Activated CD8-positive, alpha-beta memory T cell treated with anti-CD3 and anti-CD28 coated beads, Interleukin-2, amount 50 U/mL, for 24 hours (primary cell): Measurements from ENCODE around the gene TECPR2.
"Not testable (repeated sequence)": the region's sequence is repeated elsewhere in the genome, so short reads cannot be mapped to it uniquely, and the experiment has no call there.

ENCODE experiments used
- DNase-seq: peaks from one replicate; pipeline ENCODE4 v3.0.0-alpha.2; 2020; ENCODE audit errors: extremely low read depth

Gene TECPR2

GRCh38 chr14:102528431-102529170 lies 165.9 kb downstream of the TECPR2 start:
- no peak for DNase-seq

GRCh38 chr14:102530828-102531478 lies 168.2 kb downstream of the TECPR2 start:
- DNase-seq: no peak

- no peak for DNase-seq
These were observed 169.5 kb downstream of the TECPR2 start for GRCh38 chr14:102532204-102532658.

GRCh38 chr14:102537981-102538601 lies 175.3 kb downstream of the TECPR2 start:
- DNase-seq: no peak

GRCh38 chr14:102538602-102539543 lies 176.1 kb downstream of the TECPR2 start:
- DNase-seq: no peak

- DNase-seq: no peak
These were observed 177.0 kb downstream of the TECPR2 start for GRCh38 chr14:102539544-102540314.

GRCh38 chr14:102540315-102541028 lies 177.7 kb downstream of the TECPR2 start:
- no peak for DNase-seq

GRCh38 chr14:102541029-102541491 lies 178.3 kb downstream of the TECPR2 start:
- DNase-seq: not testable (repeated sequence)

GRCh38 chr14:102541771-102542170 lies 179.0 kb downstream of the TECPR2 start:
- no peak for DNase-seq

- no peak for DNase-seq
These were observed 181.5 kb downstream of the TECPR2 start for GRCh38 chr14:102544046-102544746.

GRCh38 chr14:102544747-102545460 lies 182.2 kb downstream of the TECPR2 start:
- no peak for DNase-seq

GRCh38 chr14:102545461-102546265 lies 182.9 kb downstream of the TECPR2 start:
- no peak for DNase-seq

- no peak for DNase-seq
These were observed 186.0 kb downstream of the TECPR2 start for GRCh38 chr14:102548616-102549240.

GRCh38 chr14:102550927-102551401 lies 188.2 kb downstream of the TECPR2 start:
- DNase-seq: not testable (repeated sequence)
